Astrocyte of the spinal cord (primary cell): ENCODE results near the gene SORD.

Experiments used
- DNase-seq: peaks from one replicate; pipeline ENCODE4 v3.0.0; 2011; ENCODE audit warnings: low read depth, low spot score
- H3K4me3 ChIP-seq: 2 replicates; pipeline ENCODE4 v1.5.1; 2011; ENCODE audit warnings: low read depth, mild to moderate bottlenecking, low read length, moderate library complexity
- in situ Hi-C: cut with HindIII; loops from 2 replicates; pipeline ENCODE4 v1.10.0; 2017; ENCODE audit warnings: low sequenced_read_pairs
- TF ChIP-seq, protein P1 (sequence below): IDR thresholded peaks from 2 replicates; pipeline ENCODE4 v1.5.1; 2012; ENCODE audit warnings: low read depth, mild to moderate bottlenecking, low read length, inconsistent platforms

Gene SORD

GRCh38 chr15:45091161-45091560, 68.2 kb downstream of the SORD start:
- DNase-seq = no peak
- H3K4me3 ChIP-seq = no peak overlapping the region
- in situ Hi-C loops = no loop called here
- TF ChIP-seq, protein P1, sequence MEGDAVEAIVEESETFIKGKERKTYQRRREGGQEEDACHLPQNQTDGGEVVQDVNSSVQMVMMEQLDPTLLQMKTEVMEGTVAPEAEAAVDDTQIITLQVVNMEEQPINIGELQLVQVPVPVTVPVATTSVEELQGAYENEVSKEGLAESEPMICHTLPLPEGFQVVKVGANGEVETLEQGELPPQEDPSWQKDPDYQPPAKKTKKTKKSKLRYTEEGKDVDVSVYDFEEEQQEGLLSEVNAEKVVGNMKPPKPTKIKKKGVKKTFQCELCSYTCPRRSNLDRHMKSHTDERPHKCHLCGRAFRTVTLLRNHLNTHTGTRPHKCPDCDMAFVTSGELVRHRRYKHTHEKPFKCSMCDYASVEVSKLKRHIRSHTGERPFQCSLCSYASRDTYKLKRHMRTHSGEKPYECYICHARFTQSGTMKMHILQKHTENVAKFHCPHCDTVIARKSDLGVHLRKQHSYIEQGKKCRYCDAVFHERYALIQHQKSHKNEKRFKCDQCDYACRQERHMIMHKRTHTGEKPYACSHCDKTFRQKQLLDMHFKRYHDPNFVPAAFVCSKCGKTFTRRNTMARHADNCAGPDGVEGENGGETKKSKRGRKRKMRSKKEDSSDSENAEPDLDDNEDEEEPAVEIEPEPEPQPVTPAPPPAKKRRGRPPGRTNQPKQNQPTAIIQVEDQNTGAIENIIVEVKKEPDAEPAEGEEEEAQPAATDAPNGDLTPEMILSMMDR = no peak

GRCh38 chr15:45091576-45091975, 68.6 kb downstream of the SORD start:
- no peak overlapping the region for H3K4me3 ChIP-seq
- TF ChIP-seq, protein P1 = no peak
- DNase-seq = no peak
- in situ Hi-C loops = no loop called here

DNA sequence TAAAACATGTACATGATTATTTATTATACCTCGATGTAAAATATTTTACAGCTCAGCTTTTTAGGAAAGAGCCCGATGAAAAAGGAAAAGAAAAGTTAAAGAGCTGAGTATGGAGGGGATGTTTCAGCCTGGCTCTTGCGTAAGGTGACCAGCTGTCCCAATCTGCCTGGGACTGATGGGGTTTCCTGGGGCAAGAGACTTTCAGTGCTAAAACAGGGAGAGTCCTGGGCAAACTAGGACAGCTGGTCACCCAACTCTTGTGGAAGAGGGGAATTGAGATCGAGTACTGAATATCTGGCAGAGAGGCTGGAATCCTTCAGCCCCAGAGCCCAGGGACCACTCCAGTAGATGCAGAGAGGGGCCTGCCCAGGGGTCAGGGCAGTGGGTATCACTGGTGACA, 70.0 kb downstream of the SORD start:
- in situ Hi-C loops = no loop called here
- no peak overlapping the region for H3K4me3 ChIP-seq
- DNase-seq = no peak
- TF ChIP-seq, protein P1 = no peak

DNA sequence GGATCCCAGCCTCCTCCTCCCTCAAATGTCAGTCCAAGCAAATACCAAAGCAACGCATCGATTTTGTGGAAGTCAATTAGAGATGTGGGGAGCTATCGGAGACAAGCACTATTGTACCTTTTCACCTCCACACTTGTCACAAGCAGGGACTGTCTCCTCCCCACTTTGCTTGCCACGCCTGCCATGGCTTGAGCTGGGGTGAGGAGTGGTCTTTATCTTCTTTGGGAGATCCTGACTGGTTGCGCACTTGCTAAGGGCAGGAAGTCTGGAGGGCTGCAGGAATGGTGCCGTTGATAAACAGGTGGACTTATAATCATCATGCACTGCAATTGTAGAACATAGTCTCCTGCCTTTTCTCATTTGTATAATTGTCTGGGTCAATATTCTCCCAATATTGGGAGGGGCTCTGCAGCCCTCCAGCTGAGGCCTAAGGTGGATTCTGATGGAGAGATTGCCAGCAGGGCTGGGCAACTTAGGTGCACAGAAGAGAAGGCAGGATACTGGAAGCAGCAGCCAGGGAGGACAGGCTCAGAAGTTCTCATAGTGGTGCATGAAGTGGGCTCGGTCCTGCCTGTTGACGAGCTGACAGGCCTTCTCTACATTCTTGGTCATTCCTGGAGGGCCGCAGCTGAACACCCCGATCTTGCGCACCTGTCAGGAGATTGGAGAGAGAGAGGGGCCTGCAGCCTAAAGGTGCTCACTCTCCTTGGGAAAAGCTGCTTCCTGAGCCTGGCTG, 70.8 kb downstream of the SORD start:
- TF ChIP-seq, protein P1 = no peak
- in situ Hi-C loops = no loop called here
- H3K4me3 ChIP-seq = no peak overlapping the region
- DNase-seq = no peak

DNA sequence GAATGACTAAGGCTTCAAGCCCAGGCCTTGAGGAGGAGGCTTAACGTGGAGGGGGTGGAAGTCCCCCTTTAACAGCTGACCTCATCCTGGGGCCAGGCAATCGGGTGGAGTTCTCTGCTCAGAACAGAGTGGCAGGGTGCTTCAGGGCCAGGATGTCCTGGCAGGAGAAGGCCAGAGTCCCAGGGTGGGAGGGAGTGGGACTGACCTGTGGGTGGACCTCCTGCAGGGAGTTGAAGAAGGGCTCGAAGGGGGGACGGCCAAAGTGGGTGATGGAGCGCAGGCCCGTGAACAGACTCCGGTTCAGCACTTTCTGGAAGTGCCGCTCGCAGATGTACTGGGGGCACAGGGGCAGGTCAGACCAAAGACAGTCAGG, 71.3 kb downstream of the SORD start:
- TF ChIP-seq, protein P1 = no peak
- no peak for DNase-seq
- H3K4me3 ChIP-seq = no peak overlapping the region
- in situ Hi-C loops = no loop called here

GRCh38 chr15:45095661-45096060, 72.7 kb downstream of the SORD start:
- in situ Hi-C loops = no loop called here
- no peak for DNase-seq
- TF ChIP-seq, protein P1 = no peak
- H3K4me3 ChIP-seq = no peak overlapping the region
